WERI-Rb-1 (cell line): ENCODE data around the gene KCP.

ENCODE experiments used
- DNase-seq: peaks from one replicate; pipeline ENCODE4 v3.0.0-alpha.2; 2020
- H3K27ac ChIP-seq: fragments of 250-450 bp; sonication (Bioruptor Pico); 2 replicates; pipeline ENCODE4 v1.5.1; 2020; ENCODE audit warnings: mild to moderate bottlenecking, moderate library complexity
- H3K27me3 ChIP-seq: fragments of 250-450 bp; sonication (Bioruptor Pico); 2 replicates; pipeline ENCODE4 v1.5.1; 2021; ENCODE audit warnings: mild to moderate bottlenecking, low read depth, moderate library complexity; ENCODE audit not compliant: insufficient read depth, severe bottlenecking
- H3K36me3 ChIP-seq: fragments of 250-450 bp; sonication (Bioruptor Pico); 2 replicates; pipeline ENCODE4 v1.5.1; 2020; ENCODE audit warnings: mild to moderate bottlenecking, moderate library complexity
- H3K4me3 ChIP-seq: 2 replicates; pipeline ENCODE4 v1.5.1; 2011; ENCODE audit warnings: low read depth, mild to moderate bottlenecking, control low read depth, low read length
- H3K9me3 ChIP-seq: fragments of 250-450 bp; sonication (Bioruptor Pico); 2 replicates; pipeline ENCODE4 v1.5.1; 2021; ENCODE audit warnings: mild to moderate bottlenecking, moderate library complexity; ENCODE audit not compliant: severe bottlenecking
- TF ChIP-seq, protein P1 (sequence below): IDR thresholded peaks from 2 replicates; pipeline ENCODE4 v1.5.1; 2011; ENCODE audit warnings: low read depth, mild to moderate bottlenecking, control low read depth, inconsistent platforms, low read length

Gene KCP

DNA sequence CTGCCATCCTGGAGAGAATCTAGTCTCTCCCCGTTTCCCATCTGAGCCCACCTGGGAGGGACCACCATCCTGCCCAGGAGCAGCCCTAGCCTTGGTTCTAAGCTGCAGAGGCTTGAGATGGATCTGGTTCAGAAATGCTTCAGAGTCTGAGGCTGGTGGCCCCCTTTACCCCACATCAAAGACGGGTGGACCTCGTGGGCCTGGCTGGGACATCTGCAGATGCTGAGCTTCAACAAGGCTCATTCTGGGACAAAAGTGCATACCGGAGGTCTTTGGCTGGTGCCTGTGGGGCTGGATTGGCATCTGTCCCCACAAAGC, 22.3 kb upstream of the KCP start:
- TF ChIP-seq, protein P1, sequence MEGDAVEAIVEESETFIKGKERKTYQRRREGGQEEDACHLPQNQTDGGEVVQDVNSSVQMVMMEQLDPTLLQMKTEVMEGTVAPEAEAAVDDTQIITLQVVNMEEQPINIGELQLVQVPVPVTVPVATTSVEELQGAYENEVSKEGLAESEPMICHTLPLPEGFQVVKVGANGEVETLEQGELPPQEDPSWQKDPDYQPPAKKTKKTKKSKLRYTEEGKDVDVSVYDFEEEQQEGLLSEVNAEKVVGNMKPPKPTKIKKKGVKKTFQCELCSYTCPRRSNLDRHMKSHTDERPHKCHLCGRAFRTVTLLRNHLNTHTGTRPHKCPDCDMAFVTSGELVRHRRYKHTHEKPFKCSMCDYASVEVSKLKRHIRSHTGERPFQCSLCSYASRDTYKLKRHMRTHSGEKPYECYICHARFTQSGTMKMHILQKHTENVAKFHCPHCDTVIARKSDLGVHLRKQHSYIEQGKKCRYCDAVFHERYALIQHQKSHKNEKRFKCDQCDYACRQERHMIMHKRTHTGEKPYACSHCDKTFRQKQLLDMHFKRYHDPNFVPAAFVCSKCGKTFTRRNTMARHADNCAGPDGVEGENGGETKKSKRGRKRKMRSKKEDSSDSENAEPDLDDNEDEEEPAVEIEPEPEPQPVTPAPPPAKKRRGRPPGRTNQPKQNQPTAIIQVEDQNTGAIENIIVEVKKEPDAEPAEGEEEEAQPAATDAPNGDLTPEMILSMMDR: no peak
- no peaks in the 10 kb centered on the region for H3K27me3 ChIP-seq
- H3K36me3 ChIP-seq: no peaks in the 10 kb centered on the region
- no peaks in the 10 kb centered on the region for H3K9me3 ChIP-seq
- no peak overlapping the region for H3K4me3 ChIP-seq
- no peak for DNase-seq
- H3K27ac ChIP-seq: no peak overlapping the region

- Histone ChIP-seq H3K27me3 (no peaks in the 10 kb centered on the region), H3K4me3 (no peak overlapping the region), H3K27ac (no peak overlapping the region), H3K9me3 (no peaks in the 10 kb centered on the region), H3K36me3 (no peaks in the 10 kb centered on the region)
- no peak for DNase-seq
- TF ChIP-seq, protein P1: no peak
These were observed 21.7 kb upstream of the KCP start for GRCh38 chr7:128931965-128932861.

DNA sequence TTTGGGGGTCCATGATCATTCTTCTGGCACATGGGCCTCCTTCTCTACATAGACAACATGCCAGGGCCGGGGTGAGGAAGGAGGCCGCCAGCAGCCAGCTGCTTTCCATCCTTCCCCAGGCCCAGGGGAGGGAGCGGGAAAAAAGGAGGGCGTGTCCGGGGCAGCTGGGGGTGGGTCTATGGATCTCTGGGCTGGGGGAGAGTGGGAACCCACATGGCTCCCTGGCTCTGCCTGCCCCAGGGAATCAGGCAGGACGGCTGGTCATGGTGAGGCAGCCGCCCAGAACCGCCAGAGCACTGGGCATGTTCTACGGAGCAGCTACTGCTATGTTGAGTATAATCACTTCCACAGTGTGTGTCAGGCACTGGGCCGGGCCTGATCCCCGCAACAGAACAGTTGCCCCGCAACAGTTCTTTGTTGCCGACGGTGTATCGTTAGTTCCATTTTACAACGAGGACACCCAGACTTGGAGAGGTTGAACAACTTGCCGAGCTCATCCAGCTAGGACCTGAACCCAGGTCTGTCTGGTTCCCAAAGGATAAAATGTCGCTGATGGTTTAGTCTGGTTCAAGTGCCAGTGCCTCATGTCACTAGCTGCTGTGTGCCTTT, 20.8 kb upstream of the KCP start:
- Histone ChIP-seq H3K4me3 (no peak overlapping the region), H3K27ac (no peak overlapping the region), H3K9me3 (no peaks in the 10 kb centered on the region), H3K27me3 (no peaks in the 10 kb centered on the region), H3K36me3 (no peaks in the 10 kb centered on the region)
- DNase-seq: no peak
- TF ChIP-seq, protein P1: no peak

GRCh38 chr7:128928882-128929788, 18.6 kb upstream of the KCP start:
- TF ChIP-seq, protein P1: no peak
- H3K4me3 ChIP-seq: no peak overlapping the region
- H3K9me3 ChIP-seq: no peaks in the 10 kb centered on the region
- H3K27me3 ChIP-seq: no peaks in the 10 kb centered on the region
- no peak for DNase-seq
- no peak overlapping the region for H3K27ac ChIP-seq
- no peaks in the 10 kb centered on the region for H3K36me3 ChIP-seq

DNA sequence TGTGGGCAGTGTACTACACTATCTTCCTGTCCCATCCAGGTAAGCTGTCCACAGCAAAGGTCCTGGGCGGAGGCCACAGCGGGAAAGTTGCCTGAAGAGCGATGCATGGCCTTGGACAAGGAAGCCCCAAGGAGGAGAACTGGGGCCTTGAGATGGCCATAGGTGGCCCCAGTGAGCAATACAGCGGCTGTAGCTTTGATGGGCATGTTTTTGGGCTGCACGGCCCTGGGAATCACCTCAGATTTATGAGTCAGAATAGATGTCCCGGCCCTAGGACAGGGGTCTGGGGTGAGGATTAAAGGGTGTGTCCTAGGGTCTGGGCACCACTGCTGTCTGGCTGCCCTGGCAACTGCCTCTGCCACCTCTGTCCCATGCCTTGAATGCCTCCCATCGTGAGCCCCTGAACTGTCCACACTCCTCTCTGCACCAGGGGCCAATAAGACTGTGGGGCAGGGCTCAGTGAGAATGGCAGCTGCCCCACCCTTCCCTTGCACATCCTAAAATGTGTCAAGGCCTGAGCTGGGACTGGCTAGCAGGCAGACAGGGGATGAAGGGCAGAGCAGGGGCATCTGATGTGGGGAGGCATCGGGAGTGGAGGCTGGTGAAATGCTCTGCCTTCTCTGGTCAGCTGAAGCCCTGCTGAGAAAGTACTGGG, 17.8 kb upstream of the KCP start:
- Histone ChIP-seq H3K27ac (no peak overlapping the region), H3K4me3 (no peak overlapping the region), H3K36me3 (no peaks in the 10 kb centered on the region), H3K27me3 (no peaks in the 10 kb centered on the region), H3K9me3 (no peaks in the 10 kb centered on the region)
- no peak for DNase-seq
- TF ChIP-seq, protein P1: no peak
